HG02981 (cell line): ENCODE results near the gene HELB.

Experiments
- ATAC-seq: cut with Tn5 transposase; IDR thresholded peaks from one replicate; pipeline ENCODE4 v1.9.1; 2021; ENCODE audit warnings: mild to moderate bottlenecking, moderate library complexity; ENCODE audit not compliant: unreplicated experiment

HELB gene

GRCh38 chr12:66354291-66354690 lies 52.0 kb downstream of the HELB start:
- ATAC-seq = no peak

- no peak for ATAC-seq
Measured at GRCh38 chr12:66359300-66359699, 57.0 kb downstream of the HELB start.

- ATAC-seq = no peak
Measured at GRCh38 chr12:66361703-66362102, 59.4 kb downstream of the HELB start.

GRCh38 chr12:66365718-66366490 lies 63.6 kb downstream of the HELB start:
- ATAC-seq = no peak

- no peak for ATAC-seq
Measured at GRCh38 chr12:66367015-66367667, 64.8 kb downstream of the HELB start.

GRCh38 chr12:66371982-66372381 lies 69.7 kb downstream of the HELB start:
- ATAC-seq = no peak

- ATAC-seq = no peak
Measured at GRCh38 chr12:66375560-66375959, 73.3 kb downstream of the HELB start.

GRCh38 chr12:66379616-66380015 lies 77.3 kb downstream of the HELB start:
- no peak for ATAC-seq

GRCh38 chr12:66380769-66381535 lies 78.7 kb downstream of the HELB start:
- ATAC-seq = no peak

- no peak for ATAC-seq
Measured at GRCh38 chr12:66387117-66387516, 84.8 kb downstream of the HELB start.
